ENCODE measurements around the gene STXBP1. TPM values are rescaled to one million over a fixed set of nuclear protein-coding genes. Genes with fewer than 3 reads are reported as not detected.

STXBP1 gene
- total and polyA plus RNA-seq, 2 of the 13 experiments (the other 11 are each of a cell fraction or from before 2014, with no cell fraction given), result 2.9 TPM

DNA sequence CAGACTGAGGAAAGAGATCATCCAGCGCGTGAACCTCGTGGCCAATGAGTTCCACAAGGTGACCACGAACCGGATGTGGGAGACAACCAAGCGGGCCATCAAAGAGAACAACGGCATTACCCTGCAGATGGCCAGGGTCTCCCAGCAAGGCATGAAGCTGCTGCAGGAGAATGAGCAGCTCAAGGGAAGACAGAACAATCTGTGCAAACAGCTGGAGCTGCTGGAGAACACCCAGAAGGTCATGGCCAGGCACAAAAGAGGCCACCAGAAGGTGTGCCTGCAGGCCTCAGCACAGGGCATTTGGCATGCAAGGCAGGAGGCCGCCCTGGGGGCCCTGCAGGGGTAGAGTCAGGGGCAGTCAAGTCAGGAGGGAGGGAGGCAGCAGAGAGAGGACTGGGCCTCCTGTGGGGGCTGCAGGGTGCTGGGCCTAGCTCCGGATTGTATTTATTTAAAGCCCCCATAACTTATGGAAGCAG, 99.2 kb downstream of the STXBP1 start (continued):
- TF ChIP-seq RXRA (CRISPR knock-in tag; IDR thresholded peaks at IDR 0.05) (0 out of 2 replicates have a peak, but pooled peaks have one; percentile 40), TP53 (CRISPR knock-in tag; conservative IDR thresholded peaks at IDR 0.05) (no peak), ZFY (CRISPR knock-in tag; IDR thresholded peaks at IDR 0.05) (0 out of 2 replicates have a peak, but pooled peaks have one; percentile 33), NR2F2 (IDR thresholded peaks at IDR 0.05; ENCODE audit: borderline replicate concordance, low read depth) (peak; percentile 35; the same call in 1 of the 2 replicates), ZFP37 (CRISPR knock-in tag; IDR thresholded peaks at IDR 0.05; ENCODE audit: borderline replicate concordance) (0 out of 2 replicates have a peak, but pooled peaks have one; percentile 27)
- TF ChIP-seq, protein P1, sequence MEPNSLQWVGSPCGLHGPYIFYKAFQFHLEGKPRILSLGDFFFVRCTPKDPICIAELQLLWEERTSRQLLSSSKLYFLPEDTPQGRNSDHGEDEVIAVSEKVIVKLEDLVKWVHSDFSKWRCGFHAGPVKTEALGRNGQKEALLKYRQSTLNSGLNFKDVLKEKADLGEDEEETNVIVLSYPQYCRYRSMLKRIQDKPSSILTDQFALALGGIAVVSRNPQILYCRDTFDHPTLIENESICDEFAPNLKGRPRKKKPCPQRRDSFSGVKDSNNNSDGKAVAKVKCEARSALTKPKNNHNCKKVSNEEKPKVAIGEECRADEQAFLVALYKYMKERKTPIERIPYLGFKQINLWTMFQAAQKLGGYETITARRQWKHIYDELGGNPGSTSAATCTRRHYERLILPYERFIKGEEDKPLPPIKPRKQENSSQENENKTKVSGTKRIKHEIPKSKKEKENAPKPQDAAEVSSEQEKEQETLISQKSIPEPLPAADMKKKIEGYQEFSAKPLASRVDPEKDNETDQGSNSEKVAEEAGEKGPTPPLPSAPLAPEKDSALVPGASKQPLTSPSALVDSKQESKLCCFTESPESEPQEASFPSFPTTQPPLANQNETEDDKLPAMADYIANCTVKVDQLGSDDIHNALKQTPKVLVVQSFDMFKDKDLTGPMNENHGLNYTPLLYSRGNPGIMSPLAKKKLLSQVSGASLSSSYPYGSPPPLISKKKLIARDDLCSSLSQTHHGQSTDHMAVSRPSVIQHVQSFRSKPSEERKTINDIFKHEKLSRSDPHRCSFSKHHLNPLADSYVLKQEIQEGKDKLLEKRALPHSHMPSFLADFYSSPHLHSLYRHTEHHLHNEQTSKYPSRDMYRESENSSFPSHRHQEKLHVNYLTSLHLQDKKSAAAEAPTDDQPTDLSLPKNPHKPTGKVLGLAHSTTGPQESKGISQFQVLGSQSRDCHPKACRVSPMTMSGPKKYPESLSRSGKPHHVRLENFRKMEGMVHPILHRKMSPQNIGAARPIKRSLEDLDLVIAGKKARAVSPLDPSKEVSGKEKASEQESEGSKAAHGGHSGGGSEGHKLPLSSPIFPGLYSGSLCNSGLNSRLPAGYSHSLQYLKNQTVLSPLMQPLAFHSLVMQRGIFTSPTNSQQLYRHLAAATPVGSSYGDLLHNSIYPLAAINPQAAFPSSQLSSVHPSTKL (CRISPR knock-in tag; IDR thresholded peaks at IDR 0.05), result 0 out of 2 replicates have a peak, but pooled peaks have one; percentile 27
- TF ChIP-seq, protein P2, sequence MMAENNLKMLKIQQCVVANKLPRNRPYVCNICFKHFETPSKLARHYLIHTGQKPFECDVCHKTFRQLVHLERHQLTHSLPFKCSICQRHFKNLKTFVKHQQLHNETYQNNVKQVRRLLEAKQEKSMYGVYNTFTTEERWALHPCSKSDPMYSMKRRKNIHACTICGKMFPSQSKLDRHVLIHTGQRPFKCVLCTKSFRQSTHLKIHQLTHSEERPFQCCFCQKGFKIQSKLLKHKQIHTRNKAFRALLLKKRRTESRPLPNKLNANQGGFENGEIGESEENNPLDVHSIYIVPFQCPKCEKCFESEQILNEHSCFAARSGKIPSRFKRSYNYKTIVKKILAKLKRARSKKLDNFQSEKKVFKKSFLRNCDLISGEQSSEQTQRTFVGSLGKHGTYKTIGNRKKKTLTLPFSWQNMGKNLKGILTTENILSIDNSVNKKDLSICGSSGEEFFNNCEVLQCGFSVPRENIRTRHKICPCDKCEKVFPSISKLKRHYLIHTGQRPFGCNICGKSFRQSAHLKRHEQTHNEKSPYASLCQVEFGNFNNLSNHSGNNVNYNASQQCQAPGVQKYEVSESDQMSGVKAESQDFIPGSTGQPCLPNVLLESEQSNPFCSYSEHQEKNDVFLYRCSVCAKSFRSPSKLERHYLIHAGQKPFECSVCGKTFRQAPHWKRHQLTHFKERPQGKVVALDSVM (CRISPR knock-in tag; IDR thresholded peaks at IDR 0.05), result peak; percentile 60; the same call in 1 of the 2 replicates

Data from HepG2 (cell line).